Cardiac muscle cell (in vitro differentiated cells and primary cell): ENCODE measurements around the gene LINC01488. TPM values are rescaled to one million over a fixed set of nuclear protein-coding genes. Genes with fewer than 3 reads are reported as not detected.

Source experiments
- DNase-seq, 2 donors: peaks; one replicate each; pipeline versions ENCODE4 v3.0.0 to v3.0.0-alpha.2; 2010 to 2017; ENCODE audit warnings: low read depth in 1 of 2, low spot score in 1 of 2
- H3K27ac ChIP-seq: fragments of 200-600 bp; sonication (generic); 2 replicates; pipeline ENCODE4 v1.5.1; 2016
- H3K27me3 ChIP-seq: fragments of 200-600 bp; sonication (generic); 2 replicates; pipeline ENCODE4 v1.6.0; 2016; ENCODE audit warnings: control low read depth
- H3K36me3 ChIP-seq: fragments of 200-600 bp; sonication (generic); 2 replicates; pipeline ENCODE4 v1.5.1; 2016; ENCODE audit warnings: control low read depth
- H3K4me1 ChIP-seq: fragments of 200-600 bp; sonication (generic); 2 replicates; pipeline ENCODE4 v1.8.1; 2017; ENCODE audit warnings: low read depth, mild to moderate bottlenecking, mixed run types
- H3K4me3 ChIP-seq: fragments of 200-600 bp; sonication (generic); 2 replicates; pipeline ENCODE4 v1.5.1; 2016; ENCODE audit warnings: mild to moderate bottlenecking
- H3K9me3 ChIP-seq: fragments of 200-600 bp; sonication (generic); 2 replicates; pipeline ENCODE4 v1.5.1; 2017; ENCODE audit warnings: low read depth, mild to moderate bottlenecking, control low read depth
- polyA plus RNA-seq: library from polyadenylated mRNA; unstranded; fragments of >200 nt; fragmentation: Nextera tagmentation; extraction: Ambion mirVana; gene quantifications from 2 replicates; pipeline ENCODE4 v1.2.1, GENCODE V29; 2016
- total RNA-seq: library from RNA; depleted of rRNA; stranded (reverse); fragments of >200 nt; gene quantifications from 2 replicates; pipeline ENCODE4 v1.2.3, GENCODE V29; 2016
- TF ChIP-seq, protein P1 (sequence below): IDR thresholded peaks from 2 replicates; pipeline ENCODE4 v1.5.1; 2012; ENCODE audit warnings: low read depth, mild to moderate bottlenecking, low read length

The LINC01488 gene
- total and polyA plus RNA-seq, 2 experiments from 2014 or later: 1.1 to 1.6 TPM

DNA sequence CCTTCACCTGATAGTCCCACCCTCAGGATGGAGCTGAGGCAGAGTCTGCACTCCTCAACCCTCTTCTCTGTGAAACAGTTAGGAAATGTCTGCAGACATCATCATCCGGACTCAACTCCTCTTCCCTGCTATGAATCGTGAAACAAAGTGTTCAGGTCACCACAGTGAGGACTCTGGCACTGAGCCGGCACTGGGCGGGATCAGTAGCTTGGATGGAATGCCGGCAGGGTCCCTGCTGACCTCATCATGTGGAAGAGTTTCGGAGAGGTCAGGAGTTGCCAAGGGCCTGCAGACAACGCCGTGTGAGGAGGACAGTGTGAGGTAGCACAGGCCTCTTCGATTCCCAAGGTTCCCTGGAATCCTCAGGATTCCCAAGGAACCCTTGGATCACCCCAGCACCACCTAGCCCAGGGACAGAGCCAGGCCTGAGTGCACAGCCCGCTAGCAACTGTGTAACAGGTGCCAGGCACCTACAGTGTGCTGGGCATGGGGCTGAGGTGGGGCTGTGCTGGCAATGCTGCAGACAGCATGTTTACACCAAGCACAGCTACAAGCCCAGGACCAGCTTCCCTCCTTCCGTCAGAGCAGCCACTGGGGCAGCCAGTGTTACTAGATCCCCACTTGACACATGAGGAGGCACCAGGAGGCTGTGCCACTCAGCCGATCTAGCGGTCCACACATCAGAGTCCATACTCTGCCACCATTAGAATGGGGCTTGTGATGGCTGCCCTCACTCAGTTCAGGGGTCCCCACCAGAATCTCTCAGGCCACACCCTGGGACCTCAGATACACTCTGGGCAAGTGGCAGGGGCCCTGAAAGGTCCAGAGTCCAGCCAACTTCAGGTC, 693 bp upstream of the LINC01488 start:
- no peaks in the 10 kb centered on the region for H3K9me3 ChIP-seq
- H3K4me1 ChIP-seq: peaks cover 25% of the 10 kb centered on the region
- H3K36me3 ChIP-seq: no peaks in the 10 kb centered on the region
- DNase-seq: peak in 1 of 2 donors; percentile 18
- no peaks in the 10 kb centered on the region for H3K27me3 ChIP-seq
- TF ChIP-seq, protein P1, sequence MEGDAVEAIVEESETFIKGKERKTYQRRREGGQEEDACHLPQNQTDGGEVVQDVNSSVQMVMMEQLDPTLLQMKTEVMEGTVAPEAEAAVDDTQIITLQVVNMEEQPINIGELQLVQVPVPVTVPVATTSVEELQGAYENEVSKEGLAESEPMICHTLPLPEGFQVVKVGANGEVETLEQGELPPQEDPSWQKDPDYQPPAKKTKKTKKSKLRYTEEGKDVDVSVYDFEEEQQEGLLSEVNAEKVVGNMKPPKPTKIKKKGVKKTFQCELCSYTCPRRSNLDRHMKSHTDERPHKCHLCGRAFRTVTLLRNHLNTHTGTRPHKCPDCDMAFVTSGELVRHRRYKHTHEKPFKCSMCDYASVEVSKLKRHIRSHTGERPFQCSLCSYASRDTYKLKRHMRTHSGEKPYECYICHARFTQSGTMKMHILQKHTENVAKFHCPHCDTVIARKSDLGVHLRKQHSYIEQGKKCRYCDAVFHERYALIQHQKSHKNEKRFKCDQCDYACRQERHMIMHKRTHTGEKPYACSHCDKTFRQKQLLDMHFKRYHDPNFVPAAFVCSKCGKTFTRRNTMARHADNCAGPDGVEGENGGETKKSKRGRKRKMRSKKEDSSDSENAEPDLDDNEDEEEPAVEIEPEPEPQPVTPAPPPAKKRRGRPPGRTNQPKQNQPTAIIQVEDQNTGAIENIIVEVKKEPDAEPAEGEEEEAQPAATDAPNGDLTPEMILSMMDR: no peak
- H3K27ac ChIP-seq: no peak overlapping the region
- no peak overlapping the region for H3K4me3 ChIP-seq

DNA sequence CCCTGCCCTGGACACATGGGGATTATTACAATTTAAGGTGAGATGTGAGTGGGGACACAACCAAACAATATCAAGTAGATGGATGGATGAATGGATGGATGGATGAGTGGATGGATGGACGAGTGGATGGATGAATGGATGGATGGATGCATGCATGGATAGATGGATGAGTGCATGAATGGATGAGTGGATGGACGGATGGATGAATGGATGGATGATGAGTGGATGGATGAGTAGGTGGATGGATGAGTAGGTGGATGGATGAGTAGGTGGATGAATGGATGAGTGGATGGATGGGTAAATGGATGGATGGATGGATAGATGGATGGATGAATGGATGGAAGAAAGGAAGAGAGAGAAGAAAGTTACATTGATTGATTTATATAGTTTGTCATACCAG, 859 bp downstream of the LINC01488 start:
- TF ChIP-seq, protein P1: no peak
- no peak overlapping the region for H3K27ac ChIP-seq
- H3K27me3 ChIP-seq: no peaks in the 10 kb centered on the region
- no peak for DNase-seq
- no peaks in the 10 kb centered on the region for H3K9me3 ChIP-seq
- H3K4me3 ChIP-seq: no peak overlapping the region
- peaks cover 29% of the 10 kb centered on the region for H3K4me1 ChIP-seq
- no peaks in the 10 kb centered on the region for H3K36me3 ChIP-seq

DNA sequence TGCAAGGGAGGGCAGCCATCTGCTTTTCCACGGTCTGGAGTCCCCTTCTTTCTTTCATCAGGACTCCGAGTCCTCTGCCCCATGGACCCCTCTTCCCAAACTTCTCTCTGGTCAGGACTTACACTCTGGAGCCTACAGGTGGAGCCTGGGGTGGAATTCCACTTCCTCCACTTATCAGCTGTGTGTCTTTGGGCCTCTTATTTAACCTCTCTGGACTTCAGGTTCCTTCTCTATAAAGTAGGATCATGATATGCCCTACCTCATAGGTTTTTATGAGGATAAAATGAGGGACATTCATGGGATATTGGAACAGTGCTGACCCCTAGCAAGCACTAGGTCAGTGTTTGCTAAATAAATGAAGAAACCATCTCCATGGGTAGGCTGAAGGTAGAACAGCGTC, 1.7 kb downstream of the LINC01488 start:
- no peak overlapping the region for H3K27ac ChIP-seq
- no peaks in the 10 kb centered on the region for H3K9me3 ChIP-seq
- no peak overlapping the region for H3K4me3 ChIP-seq
- DNase-seq: no peak
- H3K36me3 ChIP-seq: no peaks in the 10 kb centered on the region
- no peaks in the 10 kb centered on the region for H3K27me3 ChIP-seq
- TF ChIP-seq, protein P1: no peak
- H3K4me1 ChIP-seq: peaks cover 28% of the 10 kb centered on the region

DNA sequence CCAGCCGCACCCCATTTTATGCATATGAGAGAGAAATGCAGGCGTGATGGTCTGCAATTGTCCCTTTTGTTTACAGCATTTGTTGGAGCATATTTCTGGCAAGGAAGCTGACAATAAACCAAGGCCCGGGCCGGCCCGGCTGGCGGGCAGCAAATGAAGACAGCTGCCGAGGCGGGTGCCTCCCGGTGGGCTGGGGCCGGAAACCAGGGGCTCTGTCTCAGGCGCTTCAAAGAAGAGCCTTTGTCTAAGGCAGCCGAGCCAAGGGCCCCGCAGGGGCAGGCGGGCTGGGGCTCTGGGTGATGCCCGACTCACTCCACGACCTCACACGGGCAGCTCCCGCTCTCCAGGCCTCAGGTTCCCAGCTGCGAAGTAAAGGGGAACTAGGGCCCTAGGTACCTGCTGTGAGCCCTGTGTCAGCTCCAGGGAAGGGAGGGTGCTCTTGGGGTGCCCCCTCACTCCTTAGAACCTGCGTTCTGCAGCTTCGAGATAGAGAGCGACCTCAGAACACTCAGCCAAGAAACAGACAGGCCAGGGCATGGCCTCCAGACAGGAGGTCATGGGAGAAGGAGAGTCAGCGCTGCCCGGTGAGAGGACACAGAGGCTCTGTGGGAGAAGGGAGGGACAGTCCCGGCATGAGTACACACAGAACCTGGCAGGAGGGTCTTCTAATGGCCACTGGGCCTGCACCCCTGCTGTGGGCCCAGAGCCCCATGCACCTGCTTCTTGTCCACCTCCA, 2.4 kb downstream of the LINC01488 start:
- peak overlapping the region; percentile 60 for H3K27ac ChIP-seq
- H3K27me3 ChIP-seq: no peaks in the 10 kb centered on the region
- no peaks in the 10 kb centered on the region for H3K36me3 ChIP-seq
- no peak overlapping the region for H3K4me3 ChIP-seq
- H3K9me3 ChIP-seq: no peaks in the 10 kb centered on the region
- no peak for DNase-seq
- H3K4me1 ChIP-seq: peaks cover 32% of the 10 kb centered on the region
- TF ChIP-seq, protein P1: no peak

DNA sequence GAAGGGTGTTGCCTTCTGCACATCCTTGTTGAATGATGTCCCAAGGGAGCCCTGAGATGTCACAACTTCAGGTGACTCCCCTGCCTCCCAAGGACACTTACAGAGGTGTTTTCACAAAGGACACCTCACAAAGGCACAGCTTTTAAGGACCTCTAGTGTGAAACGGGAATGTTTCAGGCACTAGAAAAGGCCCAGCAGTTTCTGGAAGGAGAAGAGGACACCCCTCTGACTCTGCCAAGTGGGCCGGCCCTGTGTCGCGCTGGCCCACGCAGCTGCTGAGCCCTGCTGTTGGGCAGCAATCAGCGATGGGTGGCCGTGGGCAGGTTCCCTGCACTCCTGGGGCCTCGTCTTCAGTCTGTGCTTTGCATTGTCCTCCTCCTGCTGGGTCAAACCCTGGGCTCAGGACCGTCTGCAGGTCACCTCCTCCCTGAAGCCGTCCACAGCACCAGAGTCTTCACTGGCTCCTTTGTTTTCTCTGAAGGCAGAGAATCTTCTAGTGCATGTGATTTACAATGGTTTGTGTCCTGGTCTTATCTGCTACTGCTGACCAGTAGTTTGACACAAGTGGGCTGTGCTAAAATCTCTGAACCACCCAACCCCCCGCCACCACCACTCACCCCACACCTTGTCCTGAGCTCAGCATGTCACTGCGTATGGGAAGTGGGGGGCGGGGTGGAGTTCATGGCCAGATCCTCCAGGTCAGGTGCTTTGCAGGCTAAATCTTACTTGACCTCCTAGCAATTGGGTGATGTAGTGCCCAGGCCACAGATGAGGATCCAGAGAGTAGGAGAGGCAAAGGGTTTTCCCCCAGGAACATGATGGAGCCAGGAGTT, 3.2 kb downstream of the LINC01488 start:
- Histone ChIP-seq H3K27me3 (no peaks in the 10 kb centered on the region), H3K9me3 (no peaks in the 10 kb centered on the region), H3K36me3 (no peaks in the 10 kb centered on the region), H3K4me1 (peaks cover 38% of the 10 kb centered on the region), H3K27ac (peak overlapping the region; percentile 60), H3K4me3 (no peak overlapping the region)
- DNase-seq: peak in 1 of 2 donors; percentile 73
- TF ChIP-seq, protein P1: no peak
